ENCODE results near the gene TMEM256.

TMEM256 gene

DNA sequence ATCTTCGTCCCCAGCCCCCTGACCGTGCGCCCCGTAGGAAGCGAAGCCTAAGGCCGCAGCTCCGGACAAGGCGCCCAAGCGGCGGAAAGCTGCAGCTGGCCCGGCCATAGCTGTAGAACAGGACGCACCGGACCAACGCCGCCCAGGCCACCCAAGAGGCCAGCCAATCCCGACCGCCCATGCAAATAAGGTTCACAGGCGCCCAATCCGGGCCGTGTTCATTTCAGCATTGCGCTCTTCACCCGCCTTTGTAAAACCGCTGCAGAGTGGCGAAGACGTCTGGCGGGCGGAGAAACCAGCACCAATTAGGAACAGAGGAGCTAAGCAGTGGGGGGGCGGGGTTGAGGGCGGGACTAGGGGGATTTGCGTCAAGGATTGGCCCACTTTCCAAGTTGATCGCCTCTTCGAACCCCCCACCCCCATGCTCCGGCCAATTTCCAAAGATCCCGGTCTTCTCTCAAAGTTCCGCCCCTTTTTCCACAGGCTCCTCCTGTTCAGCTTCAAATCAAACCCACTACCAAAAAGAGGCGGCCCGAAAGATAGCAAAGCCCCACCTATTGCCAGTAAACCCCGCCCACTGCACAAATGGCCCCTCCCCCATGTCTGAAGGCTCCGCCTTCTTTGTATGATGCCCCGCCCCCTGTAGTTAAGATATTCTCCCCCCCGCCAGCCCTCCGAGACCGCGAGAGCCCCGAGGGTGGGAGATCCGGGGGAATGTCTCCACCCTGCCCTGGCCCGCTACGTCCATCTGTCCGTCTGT is at the start of gene TMEM256:
Gene TMEM256, minus strand, starts transcription at position 121 of the 760 bp plus-strand sequence. Its CDS starts 13 bp downstream, at position 108.
- DNase-seq, result peak; percentile 98
- Mint-ChIP-seq H3K4me1 (peaks cover 22% of the 10 kb centered on the region), H3K27ac (peak within 1 kb of the TSS; percentile 92), H3K36me3 (peaks cover 5% of the 10 kb centered on the region), H3K9me3 (no peaks in the 10 kb centered on the region), H3K27me3 (peaks cover 46% of the 10 kb centered on the region), H3K4me3 (peak within 1 kb of the TSS; percentile 95)
- CTCF ChIA-PET, result interaction anchor here (1.0 to 2.2 kb wide), 4 partner anchors 31 to 138 kb away, joined by 3 to 6 read pairs (median 4); partner anchors contain the start of gene TMEM102

- no peak for DNase-seq
- H3K4me3 Mint-ChIP-seq, result no peak overlapping the region
- peaks cover 56% of the 10 kb centered on the region for H3K27me3 Mint-ChIP-seq
- peaks cover 26% of the 10 kb centered on the region for H3K36me3 Mint-ChIP-seq
- no peak overlapping the region for H3K27ac Mint-ChIP-seq
- CTCF ChIA-PET, result no interaction called here
- peaks cover 35% of the 10 kb centered on the region for H3K4me1 Mint-ChIP-seq
- no peaks in the 10 kb centered on the region for H3K9me3 Mint-ChIP-seq
Measured at GRCh38 chr17:7448461-7448860, 44.6 kb upstream of the TMEM256 start.

- Mint-ChIP-seq H3K4me3 (peak overlapping the region; percentile 68), H3K9me3 (no peaks in the 10 kb centered on the region), H3K27me3 (peaks cover 85% of the 10 kb centered on the region), H3K27ac (peak overlapping the region; percentile 44), H3K36me3 (peaks cover 29% of the 10 kb centered on the region), H3K4me1 (peaks cover 29% of the 10 kb centered on the region)
- CTCF ChIA-PET, result interaction anchor here (0.7 to 1.0 kb wide), 3 partner anchors 8 to 244 kb away, joined by 3 read pairs; no protein-coding TSS in a partner anchor
- DNase-seq, result peak; percentile 68
Measured at GRCh38 chr17:7445619-7445968, 41.7 kb upstream of the TMEM256 start.

DNA sequence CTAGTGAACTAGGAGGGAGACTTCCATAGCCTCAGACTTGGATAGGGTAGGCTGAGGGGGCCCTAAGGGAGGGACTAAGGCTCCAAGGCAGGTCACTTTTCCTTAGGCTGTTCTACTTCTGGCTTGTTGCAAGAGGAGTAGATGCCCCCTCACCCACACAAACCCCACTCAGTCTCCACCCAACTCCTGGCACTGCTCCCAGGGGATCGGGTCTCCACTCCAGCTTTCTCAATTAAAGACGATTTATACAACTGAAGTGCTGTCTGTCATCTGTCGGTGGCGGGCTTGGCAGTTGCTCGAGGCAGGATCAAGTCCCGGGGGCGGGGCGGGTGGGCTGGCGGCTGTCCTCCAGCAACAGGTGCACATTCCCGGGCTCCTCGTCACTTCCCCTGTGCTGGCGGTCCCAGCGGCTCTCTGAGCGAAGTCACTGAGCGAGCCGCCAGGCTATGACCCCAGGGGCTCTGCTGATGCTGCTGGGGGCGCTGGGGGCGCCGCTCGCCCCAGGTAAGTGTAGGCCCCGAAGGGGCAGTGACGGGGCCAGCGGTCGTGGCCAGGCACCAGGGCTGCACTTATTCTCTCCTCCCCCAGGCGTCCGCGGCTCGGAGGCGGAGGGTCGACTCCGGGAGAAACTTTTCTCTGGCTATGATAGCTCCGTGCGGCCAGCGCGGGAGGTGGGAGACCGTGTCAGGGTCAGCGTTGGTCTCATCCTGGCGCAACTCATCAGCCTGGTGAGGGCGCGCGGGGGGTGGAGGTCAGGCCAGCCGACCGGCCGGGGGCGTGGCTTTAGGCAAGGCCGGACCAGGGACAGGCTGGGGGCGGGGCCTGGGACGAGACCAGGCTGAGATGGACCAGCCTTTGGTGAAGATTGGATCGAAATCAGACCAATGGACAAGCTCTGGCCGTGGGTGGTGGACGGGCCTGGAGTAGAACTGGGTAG is 41.1 kb upstream of the TMEM256 start, which contains the start of gene CHRNB1:
Gene CHRNB1, plus strand, starts transcription at position 380 of the 937 bp plus-strand sequence. Its CDS starts 67 bp downstream, at position 447.
- DNase-seq, result peak; percentile 39
- H3K27me3 Mint-ChIP-seq, result peaks cover 91% of the 10 kb centered on the region

DNA sequence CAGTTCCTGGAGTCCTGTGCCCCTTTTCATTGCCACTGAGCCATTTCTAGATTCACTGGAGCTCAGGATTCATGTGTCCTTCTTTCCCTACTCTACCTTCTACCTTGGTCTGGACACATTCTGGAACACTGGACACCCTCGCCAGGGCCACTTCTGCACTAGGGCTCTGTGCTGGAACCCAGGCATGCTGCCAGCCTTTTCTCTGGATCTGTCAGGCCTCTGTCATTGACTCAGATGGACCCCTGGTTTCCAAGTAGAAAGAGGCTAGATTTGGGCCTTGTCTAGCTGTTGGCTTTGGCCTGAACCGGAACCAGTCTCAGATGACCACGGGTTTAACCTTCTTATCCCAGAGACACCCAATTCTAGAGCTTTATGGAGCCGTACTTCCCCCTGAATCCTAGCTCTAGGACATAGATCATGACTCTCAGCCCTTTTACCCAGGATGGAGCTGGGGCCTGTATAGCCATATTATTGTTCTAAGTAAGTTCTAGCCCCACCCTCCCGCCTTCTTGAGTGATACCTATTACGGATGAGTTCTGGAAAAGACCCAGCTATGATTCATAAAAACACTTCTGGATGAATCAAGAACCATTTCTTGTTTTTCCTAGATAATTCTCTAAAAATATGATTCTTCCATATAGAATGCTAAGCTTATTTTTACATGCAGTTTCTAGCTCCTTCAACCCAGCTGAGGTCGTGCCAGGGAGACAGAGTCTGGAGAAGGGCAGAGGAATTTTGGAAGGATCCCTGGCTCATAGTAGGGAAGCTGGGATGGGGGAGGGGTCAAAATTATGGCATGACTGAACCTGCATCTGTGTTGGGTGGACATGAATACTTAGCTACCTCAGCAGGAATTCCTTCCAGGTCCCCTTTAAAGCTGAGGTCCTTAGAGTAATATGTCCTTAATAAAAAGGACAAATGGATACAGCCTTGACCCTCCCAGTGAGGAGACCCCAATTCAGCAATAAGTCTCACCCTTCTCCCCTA is 39.9 kb upstream of the TMEM256 start:
- Mint-ChIP-seq H3K4me1 (peaks cover 40% of the 10 kb centered on the region), H3K36me3 (peaks cover 32% of the 10 kb centered on the region), H3K27ac (no peak overlapping the region), H3K4me3 (peak overlapping the region; percentile 8), H3K9me3 (no peaks in the 10 kb centered on the region), H3K27me3 (peaks cover 100% of the 10 kb centered on the region)
- no peak for DNase-seq
- CTCF ChIA-PET, result interaction anchor here (0.6 to 1.4 kb wide), 6 partner anchors 8 to 117 kb away, joined by 3 to 5 read pairs (median 4); no protein-coding TSS in a partner anchor

More for the DNA sequence above, 41.1 kb upstream of the TMEM256 start, which contains the start of gene CHRNB1:
- Mint-ChIP-seq H3K9me3 (no peaks in the 10 kb centered on the region), H3K36me3 (peaks cover 32% of the 10 kb centered on the region), H3K4me1 (peaks cover 35% of the 10 kb centered on the region), H3K27ac (peak within 1 kb of the TSS; percentile 44), H3K4me3 (peak within 1 kb of the TSS; percentile 68)
- CTCF ChIA-PET, result interaction anchor here (0.8 to 1.4 kb wide), 4 partner anchors 8 to 89 kb away, joined by 3 to 5 read pairs (median 4); no protein-coding TSS in a partner anchor

GRCh38 chr17:7442142-7442541 is 38.2 kb upstream of the TMEM256 start:
- peaks cover 51% of the 10 kb centered on the region for H3K4me1 Mint-ChIP-seq
- no peak overlapping the region for H3K27ac Mint-ChIP-seq
- H3K36me3 Mint-ChIP-seq, result peaks cover 35% of the 10 kb centered on the region
- DNase-seq, result no peak
- CTCF ChIA-PET, result interaction anchor here (1.0 to 2.8 kb wide), 2 partner anchors 86 to 119 kb away, joined by 3 to 12 read pairs; no protein-coding TSS in a partner anchor
- no peaks in the 10 kb centered on the region for H3K9me3 Mint-ChIP-seq
- H3K27me3 Mint-ChIP-seq, result peaks cover 96% of the 10 kb centered on the region
- no peak overlapping the region for H3K4me3 Mint-ChIP-seq

- CTCF ChIA-PET, result interaction anchor here (1.0 to 2.8 kb wide), 5 partner anchors 73 to 246 kb away, joined by 3 to 12 read pairs (median 4); partner anchors contain the start of gene TP53
- H3K4me3 Mint-ChIP-seq, result no peak overlapping the region
- peaks cover 87% of the 10 kb centered on the region for H3K27me3 Mint-ChIP-seq
- H3K4me1 Mint-ChIP-seq, result peaks cover 57% of the 10 kb centered on the region
- no peak overlapping the region for H3K27ac Mint-ChIP-seq
- DNase-seq, result no peak
- H3K9me3 Mint-ChIP-seq, result no peaks in the 10 kb centered on the region
- peaks cover 34% of the 10 kb centered on the region for H3K36me3 Mint-ChIP-seq
Measured at GRCh38 chr17:7441266-7441665, 37.4 kb upstream of the TMEM256 start.

- no peaks in the 10 kb centered on the region for H3K9me3 Mint-ChIP-seq
Measured at GRCh38 chr17:7440834-7441195, 36.9 kb upstream of the TMEM256 start.

GRCh38 chr17:7440113-7440833 is 36.4 kb upstream of the TMEM256 start:
- Mint-ChIP-seq H3K27me3 (peaks cover 77% of the 10 kb centered on the region), H3K9me3 (no peaks in the 10 kb centered on the region), H3K27ac (no peak overlapping the region), H3K4me1 (peaks cover 55% of the 10 kb centered on the region), H3K36me3 (peaks cover 33% of the 10 kb centered on the region), H3K4me3 (peak overlapping the region; percentile 87)
- peak; percentile 64 for DNase-seq
- CTCF ChIA-PET, result interaction anchor here (1.0 to 2.8 kb wide), 6 partner anchors 11 to 120 kb away, joined by 3 to 12 read pairs (median 4); partner anchors contain the start of gene TMEM256

More at GRCh38 chr17:7440834-7441195, 36.9 kb upstream of the TMEM256 start:
- Mint-ChIP-seq H3K27ac (no peak overlapping the region), H3K27me3 (peaks cover 83% of the 10 kb centered on the region), H3K4me1 (peaks cover 57% of the 10 kb centered on the region), H3K4me3 (peak overlapping the region; percentile 87), H3K36me3 (peaks cover 37% of the 10 kb centered on the region)
- CTCF ChIA-PET, result interaction anchor here (1.0 to 2.8 kb wide), 5 partner anchors 74 to 246 kb away, joined by 3 to 12 read pairs (median 4); partner anchors contain the start of gene TP53
- no peak for DNase-seq

DNA sequence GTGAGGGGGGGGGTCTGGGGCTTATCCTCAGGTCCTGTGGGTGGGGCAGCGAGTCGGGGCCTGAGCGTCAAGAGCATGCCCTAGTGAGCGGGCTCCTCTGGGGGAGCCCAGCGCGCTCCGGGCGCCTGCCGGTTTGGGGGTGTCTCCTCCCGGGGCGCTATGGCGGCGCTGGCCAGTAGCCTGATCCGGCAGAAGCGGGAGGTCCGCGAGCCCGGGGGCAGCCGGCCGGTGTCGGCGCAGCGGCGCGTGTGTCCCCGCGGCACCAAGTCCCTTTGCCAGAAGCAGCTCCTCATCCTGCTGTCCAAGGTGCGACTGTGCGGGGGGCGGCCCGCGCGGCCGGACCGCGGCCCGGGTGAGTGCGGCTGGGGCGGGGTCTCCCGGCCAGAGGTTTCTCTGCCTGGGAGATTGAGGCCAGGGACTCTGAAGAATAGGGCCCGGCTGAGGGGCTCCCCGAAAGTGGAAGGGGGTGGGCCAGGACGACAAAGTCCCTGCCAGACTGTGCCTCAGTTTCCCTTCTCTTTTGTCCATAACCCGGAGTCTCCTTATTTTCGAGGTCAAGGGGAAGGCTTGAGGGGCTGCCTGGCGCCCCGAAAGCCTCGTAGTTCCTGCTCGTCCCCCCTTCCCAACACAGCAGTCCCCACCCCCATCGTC is 35.7 kb upstream of the TMEM256 start, which contains the start of gene FGF11:
Gene FGF11, plus strand, starts transcription at position 51 of the 651 bp plus-strand sequence. Its CDS starts 109 bp downstream, at position 160.
- Mint-ChIP-seq H3K9me3 (no peaks in the 10 kb centered on the region), H3K27ac (no peak within 1 kb of the TSS), H3K4me3 (peak within 1 kb of the TSS; percentile 87), H3K27me3 (peaks cover 71% of the 10 kb centered on the region), H3K4me1 (peaks cover 54% of the 10 kb centered on the region), H3K36me3 (peaks cover 33% of the 10 kb centered on the region)
- peak; percentile 33 for DNase-seq
- CTCF ChIA-PET, result interaction anchor here (1.2 to 2.8 kb wide), 5 partner anchors 12 to 121 kb away, joined by 3 to 12 read pairs (median 6); partner anchors contain the start of gene TMEM256

DNA sequence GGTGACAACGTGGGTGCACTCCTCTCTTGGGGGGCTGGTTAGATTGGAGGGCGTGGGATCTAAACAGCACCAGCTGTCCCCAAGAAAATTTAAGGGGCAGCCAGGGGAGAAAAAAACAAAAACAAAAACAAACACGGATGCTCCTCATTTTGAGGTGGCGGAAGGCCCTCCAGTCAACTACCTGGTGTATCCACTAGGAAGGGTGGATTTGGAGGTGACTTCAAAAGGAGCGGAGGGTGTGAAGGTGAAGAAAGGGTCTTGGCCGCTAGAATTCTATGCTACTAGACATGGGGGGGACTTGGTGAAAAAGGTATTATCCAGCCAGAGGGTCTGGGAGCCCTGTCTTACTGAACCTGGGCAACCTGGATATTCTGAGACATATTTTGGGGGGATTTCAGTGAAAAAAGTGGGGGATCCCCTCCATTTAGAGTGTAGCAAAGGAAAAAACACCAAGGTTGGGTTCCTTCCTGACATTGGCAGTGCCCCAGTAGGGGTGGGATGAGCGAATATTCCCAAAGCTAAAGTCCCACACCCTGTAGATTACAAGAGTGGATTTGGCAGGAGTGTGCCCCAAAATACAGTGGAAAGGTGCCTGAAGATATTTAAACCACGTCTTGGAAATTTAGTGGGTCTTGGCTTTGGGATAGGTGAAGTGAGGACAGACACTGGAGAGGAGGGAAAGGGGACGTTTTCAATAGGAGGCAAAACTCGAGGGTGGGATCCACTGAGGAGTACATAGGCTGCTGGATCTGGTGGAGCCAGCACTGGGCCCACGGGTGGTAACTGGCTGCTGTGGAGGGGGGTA is 35.0 kb upstream of the TMEM256 start:
- H3K27ac Mint-ChIP-seq, result no peak overlapping the region
- CTCF ChIA-PET, result interaction anchor here (1.2 to 4.3 kb wide), 4 partner anchors 39 to 122 kb away, joined by 3 to 56 read pairs (median 7); partner anchors contain the start of gene TMEM95
- no peak for DNase-seq
- H3K36me3 Mint-ChIP-seq, result peaks cover 31% of the 10 kb centered on the region
- H3K27me3 Mint-ChIP-seq, result peaks cover 63% of the 10 kb centered on the region
- peaks cover 52% of the 10 kb centered on the region for H3K4me1 Mint-ChIP-seq
- H3K9me3 Mint-ChIP-seq, result no peaks in the 10 kb centered on the region
- H3K4me3 Mint-ChIP-seq, result peak overlapping the region; percentile 87
